Lower leg skin (tissue), 3 donors: ENCODE data around the gene NTNG1.

Experiments
- POLR2A ChIP-seq, 2 donors: fragments of 450-650 bp; IDR thresholded peaks; one replicate each; pipeline ENCODE4 v1.6.1; 2016 to 2017; ENCODE audit warnings: antibody characterized with exemption in 2 of 2, mild to moderate bottlenecking in 1 of 2, moderate library complexity in 1 of 2
- TF ChIP-seq, protein P1 (sequence below), 3 donors: fragments of 450-650 bp; IDR thresholded peaks; one replicate each; pipeline ENCODE4 v1.5.1; 2016; ENCODE audit warnings: antibody characterized with exemption in 3 of 3, mild to moderate bottlenecking in 3 of 3, moderate library complexity in 2 of 3

DNA sequence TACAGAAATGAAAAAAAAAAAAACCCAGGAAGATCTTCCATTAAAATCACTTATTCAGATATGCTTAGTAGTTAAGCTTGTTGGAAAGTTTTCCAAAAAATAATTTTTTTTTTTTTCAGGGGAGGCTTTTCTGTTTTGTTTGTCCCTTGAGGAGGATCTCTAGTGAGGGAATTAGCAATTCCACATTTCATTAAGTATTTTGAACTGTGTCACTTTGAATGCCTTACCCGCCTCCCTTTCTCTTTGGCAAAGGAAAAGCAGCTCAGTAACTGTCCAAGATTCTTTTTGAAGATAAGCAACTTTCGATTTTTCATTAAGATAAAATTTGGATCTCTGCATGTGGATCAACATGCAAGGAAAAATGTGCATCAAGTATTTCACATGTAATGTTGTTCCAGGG is 1.8 kb downstream of the NTNG1 start:
- TF ChIP-seq POLR2A (IDR thresholded peaks at IDR 0.05): no peak
- TF ChIP-seq, protein P1, sequence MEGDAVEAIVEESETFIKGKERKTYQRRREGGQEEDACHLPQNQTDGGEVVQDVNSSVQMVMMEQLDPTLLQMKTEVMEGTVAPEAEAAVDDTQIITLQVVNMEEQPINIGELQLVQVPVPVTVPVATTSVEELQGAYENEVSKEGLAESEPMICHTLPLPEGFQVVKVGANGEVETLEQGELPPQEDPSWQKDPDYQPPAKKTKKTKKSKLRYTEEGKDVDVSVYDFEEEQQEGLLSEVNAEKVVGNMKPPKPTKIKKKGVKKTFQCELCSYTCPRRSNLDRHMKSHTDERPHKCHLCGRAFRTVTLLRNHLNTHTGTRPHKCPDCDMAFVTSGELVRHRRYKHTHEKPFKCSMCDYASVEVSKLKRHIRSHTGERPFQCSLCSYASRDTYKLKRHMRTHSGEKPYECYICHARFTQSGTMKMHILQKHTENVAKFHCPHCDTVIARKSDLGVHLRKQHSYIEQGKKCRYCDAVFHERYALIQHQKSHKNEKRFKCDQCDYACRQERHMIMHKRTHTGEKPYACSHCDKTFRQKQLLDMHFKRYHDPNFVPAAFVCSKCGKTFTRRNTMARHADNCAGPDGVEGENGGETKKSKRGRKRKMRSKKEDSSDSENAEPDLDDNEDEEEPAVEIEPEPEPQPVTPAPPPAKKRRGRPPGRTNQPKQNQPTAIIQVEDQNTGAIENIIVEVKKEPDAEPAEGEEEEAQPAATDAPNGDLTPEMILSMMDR (IDR thresholded peaks at IDR 0.05): no peak
